Skin epidermis (tissue), 12 donors: ENCODE measurements around the gene FBN2.

Experiments used
- H3K27ac ChIP-seq, 21 experiments: fragments of 200-600 bp; sonication (generic) in 11 of 21; one replicate each; pipeline ENCODE4 v1.5.0; 2020; ENCODE audit warnings: mild to moderate bottlenecking in 3 of 21, inconsistent platforms in 2 of 21, moderate library complexity in 2 of 21
- H3K4me3 ChIP-seq, 7 experiments: fragments of 200-600 bp; sonication (generic) in 2 of 7; one replicate each; pipeline ENCODE4 v1.5.0; 2020; ENCODE audit warnings: inconsistent platforms in 2 of 7, mild to moderate bottlenecking in 2 of 7, moderate library complexity in 1 of 7

The FBN2 gene

GRCh38 chr5:128397876-128398275 is 140.2 kb downstream of the FBN2 start:
- H3K4me3 ChIP-seq: no peak overlapping the region

GRCh38 chr5:128395073-128395472 is 143.0 kb downstream of the FBN2 start:
- H3K27ac ChIP-seq: no peak overlapping the region
- no peak overlapping the region for H3K4me3 ChIP-seq

More at GRCh38 chr5:128397876-128398275, 140.2 kb downstream of the FBN2 start:
- no peak overlapping the region for H3K27ac ChIP-seq

- H3K4me3 ChIP-seq: no peak overlapping the region
- no peak overlapping the region for H3K27ac ChIP-seq
Observed at GRCh38 chr5:128384068-128384467, 154.0 kb downstream of the FBN2 start.

- H3K4me3 ChIP-seq: no peak overlapping the region
- H3K27ac ChIP-seq: no peak overlapping the region
Observed at GRCh38 chr5:128380337-128380736, 157.7 kb downstream of the FBN2 start.

- H3K4me3 ChIP-seq: no peak overlapping the region
- H3K27ac ChIP-seq: no peak overlapping the region
Observed at GRCh38 chr5:128378632-128379031, 159.4 kb downstream of the FBN2 start.

GRCh38 chr5:128378196-128378595 is 159.8 kb downstream of the FBN2 start:
- no peak overlapping the region for H3K4me3 ChIP-seq
- no peak overlapping the region for H3K27ac ChIP-seq

- H3K4me3 ChIP-seq: no peak overlapping the region
Observed at GRCh38 chr5:128376577-128376976, 161.5 kb downstream of the FBN2 start.

GRCh38 chr5:128366147-128366546 is 171.9 kb downstream of the FBN2 start:
- no peak overlapping the region for H3K4me3 ChIP-seq
- no peak overlapping the region for H3K27ac ChIP-seq

More at GRCh38 chr5:128376577-128376976, 161.5 kb downstream of the FBN2 start:
- no peak overlapping the region for H3K27ac ChIP-seq

- Histone ChIP-seq H3K27ac (no peak overlapping the region), H3K4me3 (no peak overlapping the region)
Observed at GRCh38 chr5:128362370-128362769, 175.7 kb downstream of the FBN2 start.

- no peak overlapping the region for H3K27ac ChIP-seq
Observed at GRCh38 chr5:128358826-128359225, 179.2 kb downstream of the FBN2 start.

GRCh38 chr5:128357226-128357625 is 180.8 kb downstream of the FBN2 start:
- Histone ChIP-seq H3K27ac (no peak overlapping the region), H3K4me3 (no peak overlapping the region)

More at GRCh38 chr5:128358826-128359225, 179.2 kb downstream of the FBN2 start:
- H3K4me3 ChIP-seq: no peak overlapping the region

- Histone ChIP-seq H3K27ac (no peak overlapping the region), H3K4me3 (no peak overlapping the region)
Observed at GRCh38 chr5:128355961-128356360, 182.1 kb downstream of the FBN2 start.

GRCh38 chr5:128353441-128354107 is 184.5 kb downstream of the FBN2 start:
- Histone ChIP-seq H3K27ac (no peak overlapping the region), H3K4me3 (no peak overlapping the region)

- H3K4me3 ChIP-seq: no peak overlapping the region
- no peak overlapping the region for H3K27ac ChIP-seq
Observed at GRCh38 chr5:128350705-128351104, 187.3 kb downstream of the FBN2 start.

GRCh38 chr5:128349044-128349858 is 188.8 kb downstream of the FBN2 start:
- Histone ChIP-seq H3K4me3 (no peak overlapping the region), H3K27ac (no peak overlapping the region)

GRCh38 chr5:128346038-128346437 is 192.0 kb downstream of the FBN2 start:
- Histone ChIP-seq H3K4me3 (no peak overlapping the region), H3K27ac (no peak overlapping the region)

GRCh38 chr5:128345247-128345646 is 192.8 kb downstream of the FBN2 start:
- no peak overlapping the region for H3K27ac ChIP-seq

GRCh38 chr5:128343168-128343567 is 194.9 kb downstream of the FBN2 start:
- H3K27ac ChIP-seq: no peak overlapping the region
- no peak overlapping the region for H3K4me3 ChIP-seq

More at GRCh38 chr5:128345247-128345646, 192.8 kb downstream of the FBN2 start:
- no peak overlapping the region for H3K4me3 ChIP-seq

GRCh38 chr5:128341056-128341455 is 197.0 kb downstream of the FBN2 start:
- Histone ChIP-seq H3K4me3 (no peak overlapping the region), H3K27ac (peak overlapping the region in 1 of 21 experiments; percentile 13)

- no peak overlapping the region for H3K4me3 ChIP-seq
- H3K27ac ChIP-seq: peak overlapping the region in 3 of 21 experiments; percentile 4 to 13 (median 6)
Observed at GRCh38 chr5:128340648-128341047, 197.4 kb downstream of the FBN2 start.

- H3K27ac ChIP-seq: no peak overlapping the region
- no peak overlapping the region for H3K4me3 ChIP-seq
Observed at GRCh38 chr5:128339585-128339984, 198.5 kb downstream of the FBN2 start.
